B cell (primary cell): Measurements from ENCODE around the gene MGAT1.

Source experiments
- CTCF ChIP-seq: fragments of 200-600 bp; IDR thresholded peaks from one replicate; pipeline ENCODE4 v1.8.0; 2022; ENCODE audit warnings: antibody characterized with exemption, mild to moderate bottlenecking
- EZH2 ChIP-seq: IDR thresholded peaks from 2 replicates; pipeline ENCODE4 v1.6.1; 2012; ENCODE audit warnings: borderline replicate concordance, low read depth, mild to moderate bottlenecking, moderate library complexity, low read length; ENCODE audit not compliant: insufficient read depth, poor library complexity, severe bottlenecking

GRCh38 chr5:180798193-180798592 lies 4.4 kb downstream of the MGAT1 start:
- TF ChIP-seq EZH2 (no peak), CTCF (no peak)
